Kidney (tissue), 14 donors: ENCODE measurements around the gene DUSP16. TPM values are rescaled to one million over a fixed set of nuclear protein-coding genes. Genes with fewer than 3 reads are reported as not detected.

ENCODE experiments used
- DNase-seq, 5 donors: peaks; one replicate each; pipeline ENCODE4 v3.0.0-alpha.2; 2013 to 2020
- FAIRE-seq: peaks from 2 replicates; lab custom pipeline; 2012; peaks lifted over from hg19 to GRCh38; lab: Jason Lieb, UNC
- H3K27ac ChIP-seq, 2 donors: one replicate each; pipeline ENCODE4 v1.7.0; 2013; ENCODE audit warnings: low read depth in 2 of 2, low read length in 2 of 2, inconsistent platforms in 1 of 2
- H3K27me3 ChIP-seq: one replicate; pipeline ENCODE4 v1.7.1; 2013; ENCODE audit warnings: low read length, inconsistent platforms; ENCODE audit not compliant: control insufficient read depth, insufficient read depth
- H3K36me3 ChIP-seq, 3 donors: one replicate each; pipeline versions ENCODE4 v1.7.0 to v1.7.1; 2013; ENCODE audit warnings: low read length in 3 of 3, control low read depth in 1 of 3, inconsistent platforms in 1 of 3; ENCODE audit not compliant: insufficient read depth in 3 of 3, control insufficient read depth in 2 of 3
- H3K4me1 ChIP-seq, 3 donors: one replicate each; pipeline versions ENCODE4 v1.7.0 to v1.7.1; 2013; ENCODE audit warnings: low read length in 3 of 3, inconsistent platforms in 1 of 3, low read depth in 1 of 3; ENCODE audit not compliant: control insufficient read depth in 2 of 3, insufficient read depth in 2 of 3
- H3K4me3 ChIP-seq, 3 donors: one replicate each; pipeline versions ENCODE4 v1.7.0 to v1.8.1; 2013; ENCODE audit warnings: low read length in 3 of 3, control low read depth in 1 of 3, inconsistent platforms in 1 of 3
- H3K9ac ChIP-seq, 3 donors: one replicate each; pipeline versions ENCODE4 v1.7.0 to v1.7.1; 2013; ENCODE audit warnings: low read length in 3 of 3, control low read depth in 1 of 3, inconsistent platforms in 1 of 3
- H3K9me3 ChIP-seq, 3 donors: one replicate each; pipeline versions ENCODE4 v1.7.0 to v1.7.1; 2013; ENCODE audit warnings: low read length in 3 of 3, control low read depth in 1 of 3, inconsistent platforms in 1 of 3; ENCODE audit not compliant: control insufficient read depth in 2 of 3, insufficient read depth in 1 of 3
- CTCF ChIP-seq: IDR thresholded peaks from 3 replicates; pipeline ENCODE4 v1.5.1; 2012; ENCODE audit warnings: mild to moderate bottlenecking, moderate library complexity, borderline replicate concordance; ENCODE audit not compliant: insufficient read depth; ENCODE audit errors: extremely low read depth
- intact Hi-C: fragments of 100-400 bp; cut with DNase I; formaldehyde crosslinking; loops from one replicate; pipeline ENCODE4 v1.11.1; 2022
- polyA plus RNA-seq: library from polyadenylated mRNA; stranded (reverse); fragments of 350-450 nt; fragmentation: Illumina TruSeq; extraction: RNeasy Lipid Tissue Mini Kit (QIAGEN cat#74804); gene quantifications from one replicate; pipeline ENCODE4 v1.2.3, GENCODE V29; 2014; ENCODE audit warnings: low read depth, low replicate concordance; ENCODE audit not compliant: insufficient read depth
- total RNA-seq: library from RNA; stranded (reverse); fragmentation: NEBNext Ultra II Directional; extraction: Animal tissue kit (Norgen Biotek cat#: 25700); gene quantifications from one replicate; pipeline ENCODE4 v1.2.1, GENCODE V29; 2021
- donor health status: control.
- donor health status: control.
- donor health status: control.
- donor health status: control.
- donor health status: control.
- donor health status: DM: yes; HTN: yes; CAD: no.
- donor health status: Normal renal cell carcinoma (clear cell type).

Gene DUSP16
- total and polyA plus RNA-seq, 2 donors from 2014 or later: 6.6 to 27.4 TPM

GRCh38 chr12:12533238-12533829, 29.3 kb downstream of the DUSP16 start:
- Histone ChIP-seq H3K9ac (no peak overlapping the region), H3K4me3 (no peak overlapping the region), H3K27ac (peak overlapping the region in 1 of 2 donors; percentile 59), H3K27me3 (no peaks in the 10 kb centered on the region), H3K9me3 (no peaks in the 10 kb centered on the region), H3K4me1 (peaks cover 5 to 14% (median 8%) of the 10 kb centered on the region in 3 donors), H3K36me3 (no peaks in the 10 kb centered on the region)
- FAIRE-seq (no peak), DNase-seq (peak in 4 of 5 donors; percentile 56 to 83 (median 60))
- intact Hi-C loops: no loop called here
- no peak for TF ChIP-seq CTCF

- no peak for FAIRE-seq
- H3K4me3 ChIP-seq: no peak overlapping the region
- DNase-seq: no peak
- TF ChIP-seq CTCF: no peak
- no peak overlapping the region for H3K9ac ChIP-seq
- H3K27me3 ChIP-seq: no peaks in the 10 kb centered on the region
- H3K9me3 ChIP-seq: no peaks in the 10 kb centered on the region
- no peaks in the 10 kb centered on the region for H3K36me3 ChIP-seq
- H3K4me1 ChIP-seq: peaks cover 5 to 20% (median 15%) of the 10 kb centered on the region in 3 donors
- intact Hi-C loops: no loop called here
- H3K27ac ChIP-seq: no peak overlapping the region
These were observed 31.5 kb downstream of the DUSP16 start for GRCh38 chr12:12531194-12531593.

DNA sequence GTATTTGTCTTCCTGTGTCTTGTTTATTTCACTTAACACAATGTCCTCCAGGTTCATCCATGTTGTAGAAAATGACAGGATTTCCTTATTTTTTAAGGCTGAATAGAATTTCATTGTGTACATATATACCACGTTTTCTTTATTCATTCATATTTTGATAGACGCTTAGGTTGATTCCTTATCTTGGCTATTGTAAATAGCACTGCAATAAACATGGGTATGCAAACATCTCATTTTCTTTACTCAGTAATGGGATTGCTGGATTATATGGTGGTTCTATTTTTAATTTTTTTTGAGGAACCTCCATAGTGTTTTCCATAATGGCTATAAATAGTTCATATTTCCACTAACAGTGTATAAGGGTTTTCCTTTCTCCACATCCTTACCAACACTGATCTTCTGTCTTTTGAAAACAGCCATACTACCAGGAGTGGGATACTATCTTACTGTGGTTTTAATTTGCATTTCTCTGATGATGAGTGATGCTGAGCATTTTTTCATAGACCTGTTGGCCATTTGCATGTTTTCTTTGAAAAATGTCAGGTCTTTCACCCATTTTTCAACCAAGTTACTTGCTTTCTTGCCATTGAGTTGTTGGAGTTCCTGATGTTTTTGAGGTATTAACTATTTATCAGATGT, 32.8 kb downstream of the DUSP16 start:
- DNase-seq (no peak), FAIRE-seq (no peak)
- Histone ChIP-seq H3K9ac (no peak overlapping the region), H3K27ac (no peak overlapping the region), H3K9me3 (no peaks in the 10 kb centered on the region), H3K36me3 (no peaks in the 10 kb centered on the region), H3K27me3 (no peaks in the 10 kb centered on the region), H3K4me1 (peaks cover 5 to 20% (median 15%) of the 10 kb centered on the region in 3 donors), H3K4me3 (no peak overlapping the region)
- intact Hi-C loops: no loop called here
- no peak for TF ChIP-seq CTCF
